ENCODE results near the gene MAP7D1.
"Not testable (repeated sequence)": the region's sequence is repeated elsewhere in the genome, so short reads cannot be mapped to it uniquely, and the experiment has no call there.

MAP7D1 gene

DNA sequence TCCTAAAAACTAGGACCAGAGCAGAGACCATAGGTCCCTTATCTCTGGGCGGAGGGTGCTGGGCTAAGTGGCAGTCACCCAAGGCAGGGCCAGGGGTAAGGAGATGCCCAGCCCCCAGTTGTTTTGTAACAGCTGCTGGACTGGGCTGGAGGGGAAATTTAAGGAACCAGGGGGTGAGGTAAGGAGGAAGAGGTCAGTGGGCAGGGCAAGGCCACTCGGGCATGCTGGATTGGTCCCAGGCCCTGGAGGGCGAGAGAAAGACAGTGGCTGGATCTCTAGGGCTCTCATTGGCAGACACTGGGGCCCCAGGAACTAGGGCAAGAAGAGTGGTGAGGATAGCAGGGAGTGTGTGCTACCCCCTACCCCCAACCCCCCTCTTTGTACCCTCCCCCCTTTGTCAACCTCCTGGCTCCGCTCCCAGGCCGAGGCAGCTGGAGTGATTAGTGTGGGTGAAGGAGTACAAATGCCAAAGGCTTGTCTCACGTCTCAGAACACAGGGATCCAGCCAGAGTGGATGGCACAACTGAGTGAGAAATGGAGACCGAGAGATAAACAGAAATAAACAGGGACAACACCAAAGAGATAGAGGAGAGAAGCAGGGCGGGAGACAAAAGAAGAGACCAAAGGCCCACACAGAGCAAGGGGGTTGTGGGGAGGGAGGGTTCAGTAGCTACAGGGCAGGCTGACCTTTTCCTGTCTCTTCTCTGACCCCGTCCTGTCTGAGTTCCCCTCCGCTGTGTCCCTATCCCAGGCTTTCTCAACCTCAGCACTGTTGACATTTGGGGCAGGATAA lies 47.8 kb downstream of the MAP7D1 start:
- DNase-seq (ENCODE audit: low read depth), result peak; percentile 57

DNA sequence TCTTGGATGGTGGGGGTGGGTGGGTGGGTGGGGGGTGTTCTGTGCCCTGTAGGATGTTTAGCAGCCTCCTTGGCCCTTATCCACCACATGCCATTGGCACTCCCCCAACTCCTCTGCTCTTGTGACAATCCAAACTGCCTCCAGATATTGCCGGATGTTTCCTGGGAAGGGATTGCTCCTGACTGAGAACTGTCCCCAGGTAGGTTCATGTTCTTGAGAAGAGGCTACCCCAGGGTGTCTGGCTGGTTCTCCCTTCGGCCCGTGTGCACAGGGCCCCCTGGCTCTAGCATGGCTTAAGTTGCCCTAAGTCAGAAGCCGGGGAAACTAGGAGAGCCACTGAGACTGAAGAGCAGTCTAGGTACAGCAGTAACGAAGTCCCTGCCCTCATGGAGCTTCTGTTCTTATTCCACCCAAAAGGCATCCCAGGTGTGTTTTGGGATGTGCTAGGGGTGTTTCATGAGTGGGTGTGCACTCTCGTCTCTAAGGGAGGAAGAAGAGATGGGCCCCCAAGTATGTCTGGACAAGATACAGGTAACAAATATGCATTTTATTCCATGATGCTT lies 48.5 kb downstream of the MAP7D1 start:
- no peak for DNase-seq (ENCODE audit: low read depth)

DNA sequence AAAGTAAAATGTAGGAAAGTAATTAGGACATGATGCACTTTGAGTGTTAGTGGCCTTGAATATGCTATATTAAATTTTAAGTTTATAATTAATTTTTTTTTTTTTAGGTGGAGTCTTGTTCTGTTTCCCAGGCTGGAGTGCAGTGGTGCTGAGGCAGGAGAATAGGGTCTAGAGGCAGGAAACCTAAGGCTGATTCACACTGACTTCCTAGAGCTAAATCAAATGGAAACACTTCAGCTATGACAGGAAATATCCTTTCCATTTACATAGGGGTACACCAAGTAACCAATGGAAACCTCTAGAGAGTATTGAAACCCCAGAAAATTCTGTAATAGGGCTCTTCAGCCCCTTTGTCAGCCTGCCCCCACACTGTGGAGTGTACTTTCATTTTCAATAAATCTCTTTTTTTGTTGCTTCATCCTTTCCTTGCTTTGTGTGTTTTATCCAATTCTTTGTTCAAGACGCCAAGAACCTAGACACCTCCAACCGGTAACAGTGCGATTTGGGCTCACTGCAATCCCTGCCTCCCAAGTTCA lies 50.4 kb downstream of the MAP7D1 start:
- DNase-seq (ENCODE audit: low read depth), result no peak

DNA sequence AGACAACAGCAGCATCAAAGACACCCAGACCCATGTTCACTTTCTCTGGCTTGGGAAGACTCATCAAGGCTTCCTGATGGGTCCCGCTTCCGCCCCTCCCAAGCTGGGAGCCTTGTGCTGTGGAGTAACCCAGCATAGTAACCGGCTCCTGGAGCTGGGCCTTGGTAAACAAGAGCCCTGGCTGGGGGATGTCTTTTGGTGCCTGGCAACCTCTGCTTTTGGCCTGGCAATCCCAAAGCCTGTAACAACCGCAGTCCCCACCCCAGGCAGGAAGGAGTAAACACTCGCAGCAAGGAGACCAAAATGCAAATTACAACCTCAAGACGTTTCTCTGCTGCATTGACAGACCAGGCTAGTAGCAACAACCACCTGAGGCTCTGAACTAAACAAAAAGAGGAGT lies 51.4 kb downstream of the MAP7D1 start:
- DNase-seq (ENCODE audit: low read depth), result peak; percentile 45

DNA sequence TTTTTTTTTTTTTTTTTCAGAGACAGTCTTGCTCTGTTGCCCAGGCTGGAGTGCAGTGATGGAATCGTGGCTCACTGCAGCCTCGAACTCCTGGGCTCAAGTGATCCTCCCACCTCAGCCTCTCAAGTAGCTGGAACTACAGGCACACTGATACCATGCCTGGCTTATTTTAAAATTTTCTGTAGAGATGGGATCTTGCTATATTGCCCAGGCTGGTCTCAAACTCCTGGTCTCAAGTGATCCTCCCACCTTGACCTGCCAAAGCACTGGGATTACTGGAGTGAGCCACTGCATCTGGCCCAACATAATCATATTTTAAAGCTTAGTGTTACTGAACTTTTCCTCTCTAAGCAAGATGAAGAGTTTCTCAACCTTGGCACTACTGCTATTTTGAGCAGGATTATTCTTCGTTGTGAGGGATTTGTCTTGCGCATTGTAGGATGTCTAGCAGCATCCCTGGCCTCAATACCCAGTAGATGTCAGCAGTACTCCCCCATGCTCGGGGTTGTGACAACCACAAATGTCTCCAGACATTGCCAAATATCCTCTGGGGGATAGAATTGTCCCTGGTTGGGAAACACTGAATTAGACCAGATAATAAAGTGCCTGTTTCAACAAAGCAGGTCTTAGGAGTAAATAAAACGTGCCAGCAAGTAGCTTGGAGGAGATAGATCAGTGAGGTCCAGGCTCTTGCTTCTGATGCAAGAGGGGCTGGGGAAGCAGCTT lies 53.2 kb downstream of the MAP7D1 start:
- no peak for DNase-seq (ENCODE audit: low read depth)

DNA sequence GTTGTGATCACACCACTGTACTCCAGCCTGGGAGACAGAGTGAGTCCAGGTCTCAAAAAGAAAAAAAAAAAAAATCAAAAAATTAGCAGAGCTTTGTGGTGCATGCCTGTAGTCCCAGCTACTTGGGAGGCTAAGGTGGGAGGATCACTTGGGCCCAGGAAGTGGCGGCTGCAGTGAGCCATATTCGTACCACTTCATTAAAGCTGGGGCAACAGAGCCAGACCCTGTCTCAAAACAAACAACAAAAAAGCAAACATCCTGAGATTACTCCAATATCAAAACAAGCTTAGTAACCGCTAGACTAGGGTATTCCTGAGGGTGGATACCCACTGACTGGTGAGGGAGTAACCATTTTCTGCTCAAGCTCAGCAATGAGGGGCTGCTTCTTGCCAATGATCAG lies 55.3 kb downstream of the MAP7D1 start:
- DNase-seq (ENCODE audit: low read depth), result no peak

DNA sequence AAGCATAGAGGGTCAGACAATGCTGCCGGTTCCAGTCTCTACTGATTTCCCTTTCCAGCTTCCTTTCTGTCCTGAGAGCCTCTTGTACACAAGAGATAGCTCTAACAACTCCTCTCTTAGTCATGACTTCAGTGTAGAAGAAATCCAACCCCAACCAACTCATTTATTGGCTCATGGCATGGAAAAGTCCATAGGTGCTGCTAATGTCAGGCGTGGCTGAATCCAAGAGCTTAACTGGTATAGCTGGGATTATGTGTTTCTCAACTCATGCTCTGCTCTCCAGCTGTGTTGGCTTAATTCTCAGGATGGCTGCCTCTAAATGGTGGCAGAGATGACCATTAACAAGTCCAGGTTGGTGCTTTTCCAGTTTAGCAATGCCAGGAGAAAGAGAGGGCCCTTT lies 55.9 kb downstream of the MAP7D1 start:
- no peak for DNase-seq (ENCODE audit: low read depth)

DNA sequence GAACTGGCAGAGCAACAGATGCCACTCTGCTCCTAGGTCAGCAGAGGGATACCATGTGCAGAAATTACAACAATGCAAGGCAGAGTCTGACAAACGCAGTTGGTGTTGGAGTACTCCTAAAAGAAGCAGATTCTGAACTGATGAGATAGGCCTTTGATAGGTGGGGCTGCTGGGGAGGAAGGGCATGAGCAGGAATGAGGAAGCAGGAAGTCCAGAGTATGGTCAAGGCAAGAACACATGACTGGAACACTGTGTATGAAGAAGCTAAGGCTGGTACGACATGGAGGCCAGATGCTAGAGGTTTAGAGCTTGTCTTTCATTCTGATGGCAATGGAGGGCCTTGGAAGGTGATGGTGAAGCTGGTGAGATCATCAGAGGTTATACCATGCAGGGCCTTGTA lies 56.8 kb downstream of the MAP7D1 start:
- no peak for DNase-seq (ENCODE audit: low read depth)

DNA sequence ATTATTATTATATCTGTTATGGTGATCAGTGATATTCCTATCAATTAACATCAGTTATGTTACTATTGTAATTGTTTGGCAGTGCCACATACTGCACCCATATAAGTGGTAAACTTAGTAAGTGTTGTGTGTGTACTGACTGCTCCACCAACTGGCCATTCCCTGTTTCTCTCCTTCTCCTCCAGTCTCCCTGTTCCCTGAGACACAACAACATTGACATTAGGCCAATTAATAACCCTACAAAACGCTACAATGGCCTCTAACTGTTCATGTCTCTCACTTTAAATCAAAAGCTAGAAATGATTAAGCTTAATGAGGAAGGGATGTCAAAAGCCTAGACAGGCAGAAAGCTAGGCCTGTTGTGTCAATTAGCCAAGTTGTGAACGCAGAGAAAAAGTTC lies 61.7 kb downstream of the MAP7D1 start:
- DNase-seq (ENCODE audit: low read depth), result peak; percentile 42

DNA sequence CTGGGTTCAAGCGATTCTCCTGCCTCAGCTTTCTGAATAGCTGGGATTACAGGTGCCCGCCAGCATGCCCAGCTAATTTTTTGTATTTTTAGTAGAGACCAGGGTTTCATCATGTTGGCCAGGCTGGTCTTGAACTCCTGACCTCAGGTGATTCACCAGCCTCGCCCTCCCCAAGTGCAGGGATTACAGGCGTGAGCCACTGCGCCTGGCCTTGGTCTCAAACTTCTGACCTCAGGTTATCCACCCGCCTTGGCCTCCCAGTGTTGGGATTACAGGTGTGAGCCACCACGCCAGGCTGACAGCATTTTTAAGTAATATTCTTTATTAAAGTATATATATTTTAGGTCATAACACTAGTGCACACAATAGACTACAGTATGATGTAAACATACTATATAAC lies 65.9 kb downstream of the MAP7D1 start:
- DNase-seq (ENCODE audit: low read depth), result not testable (repeated sequence)

DNA sequence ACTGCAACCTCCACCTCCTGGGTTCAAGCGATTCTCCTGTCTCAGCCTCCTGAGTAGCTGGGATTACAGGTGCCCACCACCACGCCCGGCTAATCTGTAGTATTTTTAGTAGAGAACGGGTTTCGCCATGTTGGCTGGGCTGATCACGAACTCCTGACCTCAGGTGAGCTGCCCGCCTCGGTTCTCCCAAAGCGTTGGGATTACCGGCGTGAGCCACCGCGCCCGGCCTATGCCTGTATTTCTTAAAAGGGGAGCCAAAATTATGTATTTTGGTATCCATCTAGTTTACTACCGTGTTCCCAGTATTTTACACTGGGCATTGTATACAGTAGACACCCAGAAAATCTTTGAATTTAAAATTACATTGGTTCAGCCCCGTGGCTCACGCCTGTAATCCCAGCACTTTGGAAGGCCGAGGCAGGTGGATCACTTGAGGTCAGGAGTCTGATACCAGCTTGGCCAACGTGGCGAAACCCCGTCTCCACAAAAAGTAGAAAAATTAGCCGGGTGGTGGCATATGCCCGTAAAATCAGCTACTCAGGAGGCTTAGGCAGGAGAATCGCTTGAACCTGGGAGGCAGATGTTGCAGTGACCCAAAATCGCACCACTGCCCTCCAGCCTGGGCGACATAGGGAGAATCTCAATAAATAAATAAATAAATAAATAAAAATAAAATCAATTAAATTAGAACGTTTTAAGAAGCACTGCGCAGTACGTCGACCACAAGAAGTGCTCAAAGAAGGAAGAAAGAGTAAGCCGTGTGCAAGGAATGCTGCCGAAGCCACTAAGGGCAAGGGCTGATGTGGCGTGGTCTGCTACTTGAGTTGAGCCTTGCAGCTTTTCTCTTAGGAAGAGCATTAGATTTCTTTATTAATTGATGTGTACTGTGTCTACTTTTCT lies 66.8 kb downstream of the MAP7D1 start:
- no peak for DNase-seq (ENCODE audit: low read depth)

DNA sequence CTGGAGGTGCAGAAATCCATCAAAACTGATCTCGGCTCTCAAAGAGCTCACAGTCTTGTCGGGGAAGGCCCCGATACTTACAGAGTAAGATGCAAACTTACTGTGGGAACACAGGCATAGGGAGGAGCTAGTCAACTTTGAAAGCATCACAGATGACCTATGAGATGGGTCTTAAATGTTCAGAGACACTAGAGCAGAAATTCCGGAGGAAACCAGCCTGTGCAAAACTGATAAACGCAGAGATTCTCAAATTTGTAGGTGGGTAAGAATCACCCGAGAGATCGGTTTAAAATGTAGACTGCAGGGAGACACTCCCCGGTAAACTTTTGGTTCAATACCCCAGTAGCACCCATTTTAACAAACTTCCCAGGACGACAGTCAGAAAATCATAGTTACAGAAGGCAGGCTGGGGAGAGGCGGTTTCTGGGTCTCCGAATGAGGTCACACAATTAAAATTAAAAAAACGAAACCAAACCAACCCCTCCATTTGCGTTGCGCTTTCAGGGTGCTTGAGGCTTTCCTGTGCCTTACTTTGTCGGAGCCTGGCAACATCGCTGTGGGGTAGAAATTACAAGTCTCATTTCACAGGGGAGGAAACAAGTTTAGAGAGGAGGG lies 67.5 kb downstream of the MAP7D1 start:
- peak; percentile 83 for DNase-seq (ENCODE audit: low read depth)

DNA sequence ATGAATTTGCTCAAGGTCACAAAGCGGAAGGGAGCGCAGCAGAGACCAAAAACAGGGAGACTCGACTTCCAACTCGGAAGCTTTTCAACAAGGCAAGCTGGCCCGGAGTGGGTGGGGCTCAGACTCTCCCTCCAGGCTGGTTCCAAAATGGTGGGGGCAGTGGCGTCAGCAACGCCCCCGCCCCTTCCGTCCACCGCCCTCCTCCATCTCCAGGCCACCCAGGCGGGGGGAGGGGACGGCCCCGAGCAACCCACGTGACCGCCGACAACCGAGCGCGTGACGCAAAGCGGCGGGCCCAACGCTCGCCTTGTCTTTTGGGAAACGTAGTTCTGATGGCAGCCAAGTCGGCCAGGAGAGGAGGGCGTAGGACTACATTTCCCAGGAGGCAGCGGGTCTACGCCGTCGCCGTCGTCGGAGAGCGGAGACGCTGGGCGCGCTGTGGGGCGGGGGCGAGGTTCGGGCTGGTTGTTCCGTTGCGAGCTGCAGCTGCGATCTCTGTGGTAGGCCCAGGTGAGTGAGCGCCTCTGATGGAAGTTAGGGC lies 68.1 kb downstream of the MAP7D1 start, which contains the start of gene THRAP3:
THRAP3 (plus strand) TSS at position 448 of the 541 bp plus-strand sequence. CDS start 58,121 bp downstream, outside the sequence.
- peak; percentile 100 for DNase-seq (ENCODE audit: low read depth)

DNA sequence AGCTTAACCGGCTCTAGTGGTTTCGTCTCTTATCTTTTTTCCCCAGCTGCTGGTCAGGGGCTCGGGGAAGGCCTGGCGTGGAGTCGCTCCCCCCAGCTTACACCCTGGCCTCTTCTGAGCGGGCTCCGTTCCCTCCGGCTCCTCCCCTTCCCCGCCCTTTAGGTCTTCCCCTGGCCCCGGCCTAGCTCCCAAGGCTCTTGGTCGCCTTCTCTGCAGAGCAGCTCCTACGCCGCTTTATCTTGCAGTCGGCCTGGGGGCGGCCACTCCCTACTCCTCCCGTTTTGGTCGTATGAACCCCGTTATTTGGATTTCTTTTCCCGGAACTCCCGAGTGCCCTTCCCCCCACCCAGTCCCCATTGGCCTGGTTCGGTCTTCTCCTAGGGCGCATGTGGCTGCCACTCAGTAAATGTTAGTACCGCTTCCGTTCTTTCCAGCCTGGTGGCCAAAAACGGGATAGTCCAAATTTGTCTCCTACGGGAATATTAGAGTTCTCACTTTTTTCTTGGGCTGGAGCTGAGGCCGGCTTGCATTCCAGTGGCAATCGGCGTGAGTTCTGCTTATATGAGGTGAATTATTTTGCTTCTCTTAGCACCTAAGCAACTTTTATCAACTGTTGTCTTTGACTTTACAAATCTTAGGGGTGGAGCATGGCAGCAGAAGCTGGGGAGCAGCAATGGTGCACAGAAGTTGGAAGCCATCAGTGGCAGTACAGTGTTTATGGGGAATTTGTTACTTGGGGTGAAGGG lies 68.8 kb downstream of the MAP7D1 start:
- DNase-seq (ENCODE audit: low read depth), result peak; percentile 88

DNA sequence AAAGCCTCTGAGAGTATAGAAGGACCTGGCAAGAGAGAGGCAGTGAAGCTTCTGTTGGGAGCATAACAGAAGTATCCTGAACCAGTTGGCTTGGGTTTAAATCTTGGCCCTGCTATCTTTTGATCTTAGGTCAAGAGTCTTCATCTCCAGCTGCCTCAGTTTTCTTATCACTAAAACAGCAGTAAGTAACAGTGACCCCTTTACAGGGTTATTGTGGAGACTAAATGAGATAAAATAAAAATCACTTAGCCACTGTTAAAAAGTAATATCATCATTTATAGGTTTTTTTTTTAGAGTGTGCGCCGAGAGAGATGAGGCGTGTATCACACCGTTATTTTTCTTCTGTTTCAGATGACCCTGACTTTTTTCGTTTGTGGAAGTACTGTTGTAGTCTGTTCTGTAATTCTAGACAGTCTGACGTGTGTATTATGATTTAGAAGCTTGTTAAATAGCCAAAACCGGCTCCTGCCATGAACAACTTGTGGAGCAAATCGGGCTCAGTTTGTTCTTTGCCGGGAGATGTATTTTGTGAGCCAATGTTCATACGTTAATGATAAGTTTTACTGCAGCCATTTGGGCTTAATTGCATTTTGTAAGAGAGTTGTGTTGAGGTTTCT lies 69.4 kb downstream of the MAP7D1 start:
- peak; percentile 44 for DNase-seq (ENCODE audit: low read depth)

DNA sequence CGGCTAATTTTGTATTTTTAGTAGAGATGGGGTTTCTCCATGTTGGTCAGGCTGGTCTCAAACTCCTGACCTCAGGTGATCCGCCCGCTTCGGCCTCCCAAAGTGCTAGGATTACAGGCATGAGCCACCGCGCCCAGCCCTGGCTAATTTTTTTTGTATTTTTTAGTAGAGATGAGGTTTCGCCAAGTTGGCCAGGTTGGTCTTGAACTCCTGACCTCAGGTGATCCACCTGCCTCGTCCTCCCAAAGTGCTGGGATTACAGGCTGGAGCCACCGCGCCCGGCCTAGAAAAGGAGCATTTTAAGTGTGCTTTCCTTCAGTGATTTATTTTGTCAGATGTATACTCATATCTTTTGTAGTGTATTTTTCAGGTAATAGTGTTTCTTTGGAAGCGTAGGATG lies 74.3 kb downstream of the MAP7D1 start:
- DNase-seq (ENCODE audit: low read depth), result not testable (repeated sequence)

All from iris pigment epithelial cell (primary cell).